ENCODE data around the gene ITGA7.
"Not testable (repeated sequence)": the region's sequence is repeated elsewhere in the genome, so short reads cannot be mapped to it uniquely, and the experiment has no call there.

The ITGA7 gene

DNA sequence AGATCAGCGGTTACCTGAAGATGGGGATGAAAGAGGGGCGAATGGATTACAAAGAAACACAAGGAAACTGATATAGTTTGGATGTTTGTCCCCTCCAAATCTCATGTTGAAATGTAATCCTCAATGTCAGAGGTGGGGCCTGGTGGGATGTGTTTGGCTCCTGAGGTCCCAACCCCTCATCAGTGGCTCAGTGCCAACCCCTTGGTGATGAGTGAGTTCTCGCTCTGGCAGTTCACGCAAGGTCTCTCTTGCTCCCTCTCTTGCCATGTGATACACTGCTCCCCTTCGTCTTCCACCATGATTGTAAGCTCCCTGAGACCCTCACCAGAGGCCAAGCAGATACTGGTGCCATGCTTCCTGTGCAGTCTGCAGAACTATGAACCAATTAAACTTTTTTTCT, 28.0 kb downstream of the ITGA7 start:
- no peak for DNase-seq

DNA sequence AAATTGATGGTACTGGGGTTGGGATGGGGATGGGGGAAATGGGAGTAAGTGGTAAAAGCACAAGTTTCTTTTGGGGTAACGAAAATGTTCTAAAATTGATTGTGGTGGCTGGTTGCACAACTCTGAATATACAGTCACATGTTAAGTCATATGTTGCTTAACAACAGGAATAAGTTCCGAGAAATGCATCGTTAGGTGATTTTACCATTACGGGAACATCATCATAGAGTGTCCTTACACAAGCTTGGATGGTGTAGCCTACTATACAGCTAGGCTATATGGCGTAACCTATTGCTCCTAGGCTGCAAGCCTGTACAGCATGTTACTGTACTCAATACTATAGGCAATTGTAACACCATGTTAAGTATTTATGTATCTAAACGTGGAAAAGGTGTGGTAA, 31.0 kb downstream of the ITGA7 start:
- no peak for DNase-seq

DNA sequence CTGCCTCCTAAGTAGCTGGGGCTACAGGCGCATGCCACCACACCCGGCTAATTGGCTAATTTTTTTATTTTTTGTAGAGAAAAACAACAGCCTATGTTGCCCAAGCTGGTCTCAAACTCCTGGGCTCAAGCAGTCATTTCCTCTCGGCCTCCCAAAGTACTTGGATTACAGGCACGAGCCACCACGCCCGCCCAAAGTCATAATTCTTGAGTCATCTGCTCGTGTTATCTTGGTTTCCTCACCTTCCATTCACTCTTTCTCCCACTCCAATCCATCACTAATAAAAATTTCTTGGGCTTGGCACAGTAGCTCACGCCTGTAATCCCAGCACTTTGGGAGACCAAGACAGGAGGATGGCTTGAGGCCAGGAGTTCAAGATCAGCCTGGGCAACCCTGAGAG, 32.0 kb downstream of the ITGA7 start:
- DNase-seq = no peak

DNA sequence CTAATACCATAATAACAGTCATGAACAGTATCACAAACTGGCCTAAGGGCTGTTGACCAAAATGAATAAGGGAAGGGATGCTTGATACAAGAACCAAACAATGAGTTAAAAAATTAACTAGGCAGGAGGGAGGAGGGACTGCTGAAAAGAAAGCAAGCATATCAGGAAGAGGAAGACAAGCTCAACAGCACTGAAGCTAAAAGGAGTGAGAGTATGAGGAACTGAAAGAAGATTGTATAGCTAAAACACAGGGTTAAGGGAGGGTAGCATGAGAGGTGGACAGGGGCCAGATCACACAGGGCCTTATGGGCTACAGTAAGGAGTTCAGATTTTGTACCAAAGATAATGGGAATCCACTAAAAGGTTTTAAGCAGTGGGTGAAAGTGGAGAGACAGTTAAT, 34.1 kb downstream of the ITGA7 start:
- no peak for DNase-seq

DNA sequence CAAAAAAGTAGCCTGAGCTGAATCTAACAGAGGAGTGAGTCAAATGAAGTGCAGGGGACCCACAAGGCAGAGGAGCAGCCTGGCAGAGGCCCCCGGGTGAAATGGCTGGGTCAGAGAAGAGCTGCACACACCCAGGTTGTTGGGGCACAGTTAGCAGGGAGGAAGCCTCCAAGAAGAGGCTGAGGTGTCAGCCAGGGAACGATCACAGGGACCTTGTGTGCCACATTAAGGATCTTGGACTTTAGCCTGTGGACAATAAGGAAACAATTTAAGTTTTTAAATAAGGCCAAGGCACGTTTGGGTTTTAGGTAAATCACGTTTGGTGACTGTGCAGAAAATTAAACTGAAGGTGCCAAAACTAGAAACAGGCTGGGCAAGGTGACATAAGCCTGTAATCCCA, 36.0 kb downstream of the ITGA7 start:
- no peak for DNase-seq

DNA sequence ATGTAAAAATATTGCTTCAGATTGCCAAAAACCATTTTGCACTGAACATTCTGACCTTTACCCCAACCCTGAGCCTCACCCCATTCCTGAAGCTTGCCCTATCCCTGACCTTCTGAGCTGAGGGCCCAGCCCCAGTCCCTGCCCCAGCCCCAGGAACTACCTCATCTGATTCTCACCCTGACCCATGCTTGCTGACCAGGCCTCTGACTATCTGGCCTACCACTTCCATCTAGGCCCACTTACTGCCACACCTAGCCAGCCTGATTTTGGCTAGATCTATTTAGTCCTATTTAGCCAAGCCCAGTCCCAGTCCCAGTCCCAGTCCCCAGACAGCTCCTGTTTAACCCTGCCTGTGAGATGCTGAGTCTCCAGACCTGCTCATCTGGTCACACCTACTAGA, 37.4 kb downstream of the ITGA7 start:
- no peak for DNase-seq

DNA sequence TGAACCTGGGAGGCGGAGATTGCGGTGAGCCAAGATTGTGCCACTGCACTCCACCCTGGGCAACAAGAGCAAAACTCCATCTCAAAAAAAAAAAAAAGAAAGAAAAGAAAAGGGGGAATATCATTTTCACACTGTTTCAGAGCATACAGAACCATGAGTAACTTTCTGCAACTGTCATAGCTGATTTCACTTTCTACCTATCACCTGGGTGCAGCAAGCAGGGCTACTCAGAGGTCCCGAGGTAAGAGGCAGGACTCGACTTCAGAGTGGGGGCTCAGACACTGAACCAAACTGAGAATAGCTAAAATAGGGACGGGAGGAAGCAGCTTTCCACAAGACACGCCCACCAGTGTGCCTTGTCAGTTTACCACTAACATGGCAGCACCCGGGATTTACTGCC, 41.2 kb downstream of the ITGA7 start:
- no peak for DNase-seq

DNA sequence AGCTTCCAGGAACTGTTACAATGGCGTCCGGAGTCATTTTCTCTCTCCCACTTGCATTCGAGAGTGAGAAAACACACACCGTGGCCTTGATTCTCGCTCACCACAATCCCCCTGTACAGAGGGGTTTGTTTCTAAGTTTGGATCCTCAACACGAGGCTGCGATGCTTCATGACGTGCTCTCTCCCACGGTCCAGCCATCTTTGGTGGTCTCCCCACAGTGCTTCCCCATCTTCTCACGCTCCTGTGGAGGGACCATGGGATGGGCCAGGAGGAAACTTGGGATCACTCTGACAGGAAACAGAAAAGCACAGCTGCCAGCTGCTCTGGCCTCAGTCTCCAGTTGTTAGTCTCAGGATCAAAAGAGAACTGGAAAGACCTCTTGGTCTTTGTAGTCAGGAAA, 42.9 kb downstream of the ITGA7 start:
- DNase-seq = no peak

DNA sequence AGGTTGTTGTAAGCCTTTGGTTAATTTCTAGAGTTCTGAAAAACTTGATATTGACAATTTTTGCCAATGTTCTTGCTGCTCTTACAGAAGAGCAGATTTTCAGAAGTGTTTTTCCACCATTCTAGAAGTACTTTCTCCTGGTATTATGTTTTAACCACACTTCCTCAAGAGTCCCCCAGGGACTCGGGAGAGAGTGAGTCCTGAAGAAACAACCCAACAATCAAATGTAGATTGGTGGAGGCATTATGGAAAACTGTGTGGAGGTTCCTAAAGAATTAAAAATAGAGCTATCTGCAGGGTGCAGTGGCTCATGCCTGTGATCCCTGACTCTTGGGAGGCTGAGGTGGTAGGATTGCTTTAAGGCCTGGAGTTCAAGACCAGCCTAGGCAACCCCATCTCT, 44.3 kb downstream of the ITGA7 start:
- DNase-seq = no peak

DNA sequence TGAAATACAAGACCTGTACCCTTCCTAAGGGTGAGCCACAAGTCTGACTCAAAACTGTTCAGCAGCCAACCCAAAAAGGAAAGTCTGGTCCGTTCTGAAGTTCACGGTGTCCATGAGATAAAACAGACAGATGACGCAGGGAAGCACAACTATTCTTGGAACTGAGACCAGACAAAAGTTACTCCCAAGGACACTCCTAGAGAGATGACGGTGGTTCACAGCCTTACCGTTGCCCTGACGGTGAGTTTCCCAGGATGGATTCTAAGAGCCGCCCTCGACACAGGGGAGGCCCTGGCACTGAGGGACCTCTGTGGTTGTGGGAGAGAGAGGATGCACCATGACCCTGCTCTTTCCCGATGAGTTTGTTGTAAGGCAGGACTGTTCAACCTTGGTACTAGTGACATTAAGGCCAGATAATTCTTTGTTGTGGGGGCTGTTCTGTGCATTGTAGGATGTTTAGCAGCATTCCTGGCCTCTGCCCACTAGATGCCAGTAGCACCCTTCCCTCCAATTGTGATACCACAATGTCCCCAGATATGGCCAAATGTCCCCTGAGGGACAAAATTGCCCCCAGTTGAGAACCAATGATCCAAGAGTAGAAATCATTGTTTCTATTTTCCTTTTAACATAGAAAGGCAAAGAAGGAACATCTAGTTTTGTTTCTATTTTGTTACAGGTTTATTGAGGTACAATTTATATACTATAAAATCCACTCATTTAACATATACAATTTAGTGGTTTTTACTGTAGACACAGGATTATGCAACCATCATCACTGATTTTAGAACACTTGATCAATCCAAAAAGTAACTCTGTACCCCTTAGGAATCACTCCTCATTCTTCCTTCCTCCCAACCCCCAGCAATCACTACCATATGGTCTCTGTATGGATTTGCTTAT, 48.0 kb downstream of the ITGA7 start:
- no peak for DNase-seq

DNA sequence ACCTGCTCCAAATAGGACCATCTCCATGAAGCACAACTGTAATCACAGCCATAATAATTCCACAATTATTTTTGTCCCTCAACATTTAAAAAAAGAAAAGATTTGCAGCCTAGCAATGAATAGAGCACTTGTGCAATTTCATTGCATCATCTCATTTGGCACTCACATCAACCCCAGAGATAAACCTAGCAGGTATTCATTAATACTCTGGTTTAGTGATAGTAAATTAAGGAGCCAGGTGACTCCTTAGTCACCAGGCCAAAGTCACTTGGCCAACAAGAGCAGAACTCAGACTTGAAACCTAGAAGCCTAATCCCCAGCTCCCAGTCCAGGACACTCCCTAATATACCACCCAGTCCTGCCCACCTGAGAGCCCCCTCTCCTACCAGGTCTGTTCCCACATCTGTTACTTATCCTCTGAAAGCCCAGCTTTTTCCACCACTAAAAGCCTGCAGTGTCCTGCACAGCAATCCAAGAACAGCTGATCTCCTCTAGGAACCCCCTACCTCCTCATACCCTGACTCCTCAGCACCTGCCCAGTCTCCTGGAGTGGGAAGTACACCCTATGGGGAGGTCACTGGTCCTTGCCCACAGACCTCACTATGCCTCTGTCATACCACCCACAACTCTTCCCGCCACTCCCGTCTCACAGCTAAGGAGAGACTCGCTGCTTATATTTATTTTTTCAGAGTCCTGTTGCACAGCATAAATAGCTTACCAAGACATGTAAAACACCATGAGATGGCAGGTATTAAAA, 48.9 kb downstream of the ITGA7 start:
- DNase-seq = no peak

DNA sequence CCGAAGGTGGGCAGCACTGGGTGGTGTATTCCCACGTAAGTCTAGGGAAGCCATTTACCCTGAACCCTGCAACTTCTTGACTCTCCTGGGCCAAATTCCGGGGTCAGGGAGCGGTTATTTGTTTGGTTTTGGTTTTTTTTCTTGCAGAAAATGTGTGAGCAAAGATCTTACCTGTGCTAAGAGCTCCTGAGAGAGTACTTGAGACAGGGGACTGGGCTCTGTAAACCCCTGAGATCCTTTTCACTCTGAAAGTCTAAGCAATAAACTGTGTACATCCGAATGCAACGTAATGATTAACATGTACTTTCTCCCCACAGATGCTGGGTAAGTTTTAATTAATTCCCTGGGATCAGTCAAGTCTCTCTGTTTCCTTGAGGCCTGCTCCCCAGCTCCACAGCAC, 49.5 kb downstream of the ITGA7 start:
- DNase-seq = no peak

DNA sequence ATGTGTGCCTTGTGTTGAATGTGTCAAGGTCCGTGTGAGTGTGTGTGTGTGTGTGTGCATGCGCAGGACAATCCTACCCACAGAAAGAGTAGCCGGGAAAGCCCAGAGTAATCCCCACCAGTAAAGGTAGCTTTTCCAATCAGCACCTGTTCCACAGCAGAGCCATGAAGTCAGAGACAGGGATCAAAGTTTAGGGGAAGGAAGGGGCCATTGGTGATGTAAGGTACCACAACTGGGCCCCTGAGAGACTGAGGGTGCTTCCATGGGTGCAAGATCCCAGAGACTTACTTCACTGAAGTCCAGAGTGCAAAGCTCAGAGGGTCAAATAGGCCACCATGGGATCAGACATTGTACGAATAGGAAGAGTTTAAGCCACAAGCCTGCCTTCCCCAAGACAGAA, 50.5 kb downstream of the ITGA7 start:
- DNase-seq = no peak

DNA sequence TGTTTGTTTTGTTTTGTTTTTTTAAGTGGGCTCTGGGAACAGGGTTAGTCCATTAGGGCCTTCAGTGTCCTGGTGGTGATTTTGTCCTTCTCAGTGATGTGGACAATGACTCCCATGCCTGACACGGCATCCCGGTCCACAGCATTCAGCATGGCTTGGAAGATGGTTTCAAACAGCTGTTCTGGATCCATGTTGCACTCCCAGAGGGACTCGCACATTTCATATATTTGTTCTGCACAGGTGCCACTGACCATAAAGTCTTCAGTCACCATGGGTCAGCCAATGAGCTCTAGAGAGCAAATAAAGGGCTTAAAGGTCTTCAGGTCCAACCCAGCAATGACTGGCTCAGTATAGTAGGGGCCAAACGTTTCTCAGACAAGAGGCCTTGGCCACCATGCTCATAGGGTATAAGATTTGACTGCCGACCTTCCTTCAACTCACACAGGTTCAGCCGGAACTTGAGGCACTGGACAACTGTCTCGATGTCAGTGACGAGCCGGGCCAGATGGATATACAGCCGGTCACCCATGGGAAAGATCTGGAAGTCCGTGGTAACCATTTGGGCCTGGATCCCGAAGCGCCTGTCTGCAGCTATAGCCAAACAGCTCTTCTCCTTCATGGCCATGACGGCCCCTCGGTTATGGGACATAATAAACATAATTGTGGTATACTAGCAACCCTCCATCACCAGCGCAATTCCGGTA, 53.0 kb downstream of the ITGA7 start:
- DNase-seq = no peak

DNA sequence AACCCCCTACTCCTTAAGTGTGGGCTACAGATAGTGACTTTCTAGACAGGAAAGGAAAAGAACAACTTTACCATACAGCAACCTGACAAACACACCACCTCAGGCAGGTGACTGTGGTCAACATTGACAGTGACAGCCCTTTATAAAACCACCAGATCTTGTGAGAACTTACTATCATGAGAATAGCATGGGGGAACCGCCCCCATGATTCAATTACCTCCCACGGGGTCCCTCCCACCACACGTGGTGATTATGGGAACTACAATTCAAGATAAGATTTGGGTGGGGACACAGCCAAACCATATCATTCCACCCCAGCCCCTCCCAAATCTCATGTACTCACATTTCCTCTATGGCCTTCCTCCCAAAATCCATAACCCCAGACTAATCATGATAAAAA, 54.7 kb downstream of the ITGA7 start:
- DNase-seq = no peak

DNA sequence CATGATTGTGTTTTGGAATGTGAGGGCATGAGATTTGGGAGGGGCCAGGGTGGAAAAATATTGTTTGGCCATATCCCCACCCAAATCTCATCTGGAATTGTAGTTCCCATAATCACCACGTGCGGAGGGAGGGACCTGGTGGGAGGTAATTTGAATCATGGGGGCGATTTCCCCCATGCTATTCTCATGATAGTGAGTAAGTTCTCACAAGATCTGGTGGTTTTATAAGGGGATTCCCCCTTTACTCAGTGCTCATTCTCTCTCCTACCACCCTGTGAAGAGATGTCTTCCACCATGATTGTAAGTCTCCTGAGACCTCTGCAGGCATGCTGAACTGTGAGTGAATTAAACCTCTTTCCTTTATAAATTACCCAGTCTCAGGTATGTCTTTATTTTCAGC, 55.4 kb downstream of the ITGA7 start:
- DNase-seq = no peak

DNA sequence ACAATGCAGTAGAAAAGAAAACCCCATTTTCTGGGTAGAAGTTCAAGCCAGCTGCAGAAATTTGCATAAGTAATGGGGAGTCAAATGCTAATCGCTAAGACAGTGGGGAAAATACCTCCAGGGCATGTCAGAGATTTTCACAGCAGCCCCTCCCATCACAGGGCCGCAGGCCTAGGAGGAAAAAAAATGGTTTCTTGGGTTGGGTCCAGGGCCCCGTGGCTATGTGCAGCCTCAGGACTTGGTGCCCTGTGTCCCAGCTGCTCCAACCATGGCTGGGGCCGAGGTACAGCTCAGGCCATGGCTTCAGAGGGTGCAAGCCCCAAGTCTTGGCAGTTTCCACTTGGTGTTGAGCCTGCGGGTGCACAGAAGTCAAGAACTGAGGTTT, 56.4 kb downstream of the ITGA7 start:
- no peak for DNase-seq

DNA sequence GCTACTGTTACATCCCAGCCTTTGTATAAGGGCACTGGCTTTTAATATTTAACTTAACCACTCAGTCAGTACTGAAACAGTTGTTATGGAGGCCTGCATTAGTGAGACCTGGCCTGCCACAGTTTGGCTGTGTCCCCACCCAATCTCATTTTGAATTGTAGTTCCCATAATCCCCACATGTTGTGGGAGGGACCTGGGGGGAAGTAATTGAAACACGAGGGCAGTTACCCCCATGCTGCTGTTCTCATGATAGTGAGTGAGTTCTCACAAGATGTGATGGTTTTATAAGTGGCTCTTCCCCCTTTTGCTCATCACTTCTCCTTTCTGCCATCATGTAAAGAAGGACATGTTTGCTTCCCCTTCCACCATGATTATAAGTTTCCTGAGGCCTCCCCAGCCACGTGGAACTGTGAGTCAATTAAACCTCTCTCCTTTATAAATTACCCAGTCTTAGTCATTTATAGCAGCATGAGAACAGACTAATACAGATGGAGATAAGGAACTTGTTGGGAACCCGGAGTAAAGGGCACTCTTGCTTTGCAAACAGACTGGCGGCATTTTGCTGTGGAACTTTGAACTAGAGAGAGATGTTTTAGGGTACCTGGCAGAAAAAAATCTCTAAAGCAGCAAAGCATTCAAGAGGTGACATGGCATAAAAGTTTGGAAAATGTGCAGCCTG, 56.9 kb downstream of the ITGA7 start:
- not testable (repeated sequence) for DNase-seq

DNA sequence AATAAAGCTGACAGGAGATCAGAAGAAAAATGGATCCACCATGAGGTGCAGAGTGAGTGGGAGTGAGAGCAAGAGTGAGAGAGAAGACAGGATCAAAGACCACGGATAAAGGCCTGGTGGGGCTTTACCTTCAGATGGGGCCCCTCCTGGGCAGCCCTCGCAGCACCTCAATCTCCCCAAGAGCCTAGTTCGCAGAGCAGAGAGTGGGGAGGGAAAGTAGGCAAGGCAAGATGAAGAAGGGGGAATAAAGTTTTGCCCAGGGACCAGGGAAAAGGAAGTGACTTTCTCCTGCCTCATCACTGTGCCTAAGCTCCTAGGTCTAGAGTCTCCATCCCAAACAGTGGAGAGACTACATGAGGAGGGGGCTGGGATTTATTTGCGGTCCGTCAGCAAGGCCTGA, 60.7 kb downstream of the ITGA7 start:
- peak in 1 of 2 experiments; percentile 43 for DNase-seq

DNA sequence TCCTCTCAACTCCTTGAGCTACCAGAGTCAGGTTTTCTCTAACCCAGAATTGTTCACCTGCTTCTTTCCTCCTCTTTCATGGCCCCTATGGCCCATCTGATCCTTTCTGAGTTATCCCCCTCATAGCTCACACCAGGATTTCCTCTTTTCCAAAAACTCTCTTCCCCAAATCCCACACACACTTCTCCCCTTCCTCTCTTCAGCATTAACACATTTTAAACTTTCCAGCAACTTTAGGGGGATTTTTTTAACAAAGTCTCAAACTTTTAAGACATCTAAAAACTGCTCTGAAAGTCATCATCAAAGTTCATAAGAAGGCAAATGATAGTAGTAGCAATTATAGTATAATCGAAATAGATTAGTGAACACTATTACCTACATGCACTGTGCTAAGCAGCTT, 63.1 kb downstream of the ITGA7 start:
- no peak for DNase-seq

DNA sequence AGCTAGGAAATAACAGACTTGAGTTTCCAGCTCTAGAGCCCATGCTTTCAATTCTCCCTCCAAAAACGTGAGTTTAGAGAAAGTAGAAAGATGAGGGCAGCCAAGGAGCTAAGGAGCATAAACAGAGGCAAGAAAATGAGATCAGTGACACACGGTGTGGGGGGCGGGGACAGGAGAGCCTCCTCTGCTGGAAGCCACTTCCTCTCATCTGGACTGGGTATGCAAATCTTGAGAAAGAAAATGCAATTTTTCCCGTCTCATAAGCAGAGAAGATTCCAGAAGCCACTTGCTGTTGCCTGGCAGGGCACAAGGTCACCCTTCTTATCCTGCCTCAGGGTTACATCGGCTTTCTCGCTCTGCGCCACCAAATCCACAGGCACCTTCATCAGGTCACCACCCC, 65.0 kb downstream of the ITGA7 start:
- no peak for DNase-seq

DNA sequence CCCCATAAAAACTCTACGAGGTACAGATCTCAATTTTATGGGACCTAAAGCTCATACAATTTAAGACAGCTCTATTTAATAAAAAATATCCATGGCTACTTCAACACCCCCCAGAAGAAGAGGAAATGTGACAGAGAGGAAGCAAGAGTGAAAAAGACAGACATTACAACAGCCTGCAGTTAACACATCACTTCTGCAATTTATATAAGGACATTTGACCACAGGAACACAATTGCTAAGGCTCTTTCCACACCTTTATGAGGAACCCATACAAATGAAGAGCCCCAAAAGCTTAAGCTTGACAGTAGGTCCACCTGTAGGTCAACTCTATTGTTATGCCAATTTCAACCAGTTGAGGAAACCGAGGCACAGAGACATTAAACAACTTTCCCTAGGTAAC, 65.4 kb downstream of the ITGA7 start:
- no peak for DNase-seq

DNA sequence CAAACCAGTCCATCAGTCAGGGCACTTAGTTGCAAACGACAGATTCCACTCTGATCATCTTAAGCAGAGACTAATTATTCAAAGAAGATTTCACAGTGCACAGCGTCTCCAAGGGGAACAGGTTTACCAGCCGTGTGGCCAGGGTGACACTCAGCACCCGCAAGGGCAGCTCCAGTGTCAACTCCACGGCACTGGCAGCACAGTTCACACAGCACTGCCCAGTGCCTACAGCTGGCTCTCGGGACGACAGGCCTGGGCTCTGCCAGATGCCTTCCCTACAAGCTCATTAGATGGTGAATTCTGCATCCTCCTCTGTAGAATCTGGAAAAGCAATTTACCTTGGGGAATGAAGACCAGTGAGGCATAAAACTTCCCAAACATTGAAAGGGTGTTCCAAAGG, 66.1 kb downstream of the ITGA7 start:
- no peak for DNase-seq

Measured in NCI-H187 (cell line).